GM08714 (cell line): ENCODE data around the gene MIOS.

Experiments
- H3K4me3 ChIP-seq: fragments of 200-500 bp; sonication (Bioruptor generic); 2 replicates; pipeline ENCODE4 v1.5.1; 2014; ENCODE audit warnings: mild to moderate bottlenecking, low read length, inconsistent platforms
- ZNF274 ChIP-seq: IDR thresholded peaks from 2 replicates; pipeline ENCODE4 v1.6.1; 2012; ENCODE audit warnings: mild to moderate bottlenecking, low read depth, low read length

Gene MIOS

DNA sequence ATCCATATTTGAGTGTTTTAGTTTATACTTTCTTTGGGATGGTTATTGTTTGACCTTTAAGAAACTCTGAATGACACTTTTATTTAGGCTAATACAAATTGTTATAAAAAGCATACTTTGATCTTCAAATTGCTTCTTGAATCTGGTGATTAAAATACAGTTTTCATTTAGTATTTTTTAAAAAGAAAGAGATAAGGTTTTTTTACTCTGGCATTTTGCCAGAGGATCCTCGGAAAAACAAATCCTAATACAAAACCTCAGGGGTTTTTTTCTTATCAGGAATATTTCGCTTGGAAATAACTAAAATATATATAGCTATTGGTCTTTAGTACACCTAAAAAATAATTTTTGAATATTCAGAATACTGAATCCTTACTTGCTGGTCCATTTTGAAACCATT, 17.0 kb downstream of the MIOS start:
- no peak overlapping the region for H3K4me3 ChIP-seq
- TF ChIP-seq ZNF274: no peak

DNA sequence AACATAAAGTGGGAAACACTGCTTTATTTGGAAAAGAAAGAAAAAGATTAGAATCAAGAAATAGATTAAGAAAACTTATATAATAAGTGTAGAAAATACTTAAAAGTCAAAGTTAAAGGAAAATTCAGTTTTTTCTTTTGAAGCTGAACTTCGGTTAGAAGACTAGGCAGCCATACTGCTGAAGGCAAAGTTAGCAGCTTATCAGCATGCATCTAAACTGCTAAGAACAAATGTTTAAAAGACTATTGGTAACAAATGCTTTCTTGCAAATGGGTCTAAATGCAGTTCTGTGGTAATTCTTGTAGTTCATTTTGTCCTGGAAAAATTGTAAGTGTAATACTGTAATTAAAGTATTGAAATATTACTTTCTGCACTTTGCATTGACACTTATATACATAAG, 18.0 kb downstream of the MIOS start:
- H3K4me3 ChIP-seq: no peak overlapping the region
- no peak for TF ChIP-seq ZNF274

DNA sequence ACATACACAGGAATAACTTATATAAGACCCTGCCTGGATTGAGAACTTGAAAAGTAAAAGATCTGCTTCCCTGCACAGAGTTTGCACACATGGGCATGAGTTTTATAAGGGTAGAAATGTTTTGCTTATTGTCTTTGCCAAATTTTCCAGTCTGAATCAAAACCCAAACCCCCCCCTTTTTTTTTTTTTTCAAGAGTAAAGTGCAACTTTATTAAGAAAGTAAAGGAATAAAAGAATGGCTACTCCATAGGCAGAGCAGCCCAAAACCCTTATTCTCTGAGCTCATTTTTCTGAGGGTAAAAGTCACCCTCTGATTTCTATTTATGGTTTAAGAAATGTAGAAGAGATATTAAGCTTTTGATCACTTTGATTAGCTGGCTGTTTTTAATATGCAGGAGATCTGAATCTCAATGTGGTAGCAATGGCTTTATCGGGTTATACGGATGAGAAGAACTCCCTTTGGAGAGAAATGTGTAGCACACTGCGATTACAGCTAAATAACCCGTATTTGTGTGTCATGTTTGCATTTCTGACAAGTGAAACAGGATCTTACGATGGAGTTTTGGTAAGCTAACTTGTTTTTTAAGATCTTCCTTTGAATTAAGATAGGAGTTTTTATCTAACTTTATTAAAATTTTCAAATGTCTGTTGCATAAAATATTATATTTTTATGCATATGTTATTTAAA, 18.7 kb downstream of the MIOS start:
- no peak overlapping the region for H3K4me3 ChIP-seq
- TF ChIP-seq ZNF274: no peak

DNA sequence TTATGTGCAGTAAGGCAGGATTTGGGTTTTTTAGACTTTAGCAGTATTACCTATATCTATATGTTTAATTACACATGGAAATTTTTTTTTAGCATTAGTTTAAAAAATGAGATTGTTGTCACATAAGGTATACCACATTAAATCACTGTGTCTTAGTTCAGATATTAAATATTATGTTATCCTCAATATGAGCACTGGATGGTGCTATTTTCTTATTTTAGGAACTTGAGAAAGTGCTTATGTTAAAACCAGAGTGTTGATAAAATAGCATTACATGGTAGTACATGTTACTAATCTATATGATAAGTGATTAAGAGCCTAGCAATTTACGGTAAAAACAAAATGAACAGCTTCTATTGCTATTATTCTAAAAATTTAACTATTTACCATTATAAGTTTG, 28.8 kb downstream of the MIOS start:
- no peak for TF ChIP-seq ZNF274
- H3K4me3 ChIP-seq: no peak overlapping the region

DNA sequence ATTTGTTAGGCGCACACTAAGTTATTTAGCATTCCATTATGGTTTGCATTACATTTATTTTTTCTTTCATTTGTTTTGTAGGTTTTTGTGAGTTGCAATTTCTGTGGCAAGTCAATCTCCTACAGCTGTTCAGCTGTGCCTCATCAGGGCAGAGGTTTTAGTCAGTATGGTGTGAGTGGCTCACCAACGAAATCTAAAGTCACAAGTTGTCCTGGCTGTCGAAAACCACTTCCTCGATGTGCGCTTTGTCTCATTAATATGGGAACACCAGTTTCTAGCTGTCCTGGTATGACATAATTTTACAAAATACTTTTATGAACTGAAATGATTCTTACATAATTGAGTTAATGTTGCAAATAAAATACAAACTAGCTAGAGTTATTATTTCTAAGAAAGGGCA, 29.5 kb downstream of the MIOS start:
- no peak for TF ChIP-seq ZNF274
- no peak overlapping the region for H3K4me3 ChIP-seq

DNA sequence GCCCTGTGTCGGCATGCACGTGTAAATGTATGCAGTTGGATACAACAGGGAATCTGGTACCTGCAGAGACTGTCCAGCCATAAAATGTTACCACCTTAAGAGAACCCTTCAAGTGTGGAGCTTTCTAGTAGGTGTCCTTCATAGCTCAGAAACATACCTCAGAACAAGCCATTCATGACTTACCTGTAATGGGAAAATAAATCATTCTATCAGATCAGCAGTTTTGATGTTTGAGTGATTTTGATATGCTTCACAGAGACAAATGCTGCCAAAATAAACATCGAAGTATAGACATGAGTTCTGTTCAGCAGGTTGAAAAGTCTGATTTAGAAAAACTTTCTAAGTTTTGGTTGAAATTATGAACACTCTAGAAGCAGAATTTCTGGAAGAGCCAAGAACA, 40.3 kb downstream of the MIOS start:
- H3K4me3 ChIP-seq: no peak overlapping the region
- TF ChIP-seq ZNF274: no peak

DNA sequence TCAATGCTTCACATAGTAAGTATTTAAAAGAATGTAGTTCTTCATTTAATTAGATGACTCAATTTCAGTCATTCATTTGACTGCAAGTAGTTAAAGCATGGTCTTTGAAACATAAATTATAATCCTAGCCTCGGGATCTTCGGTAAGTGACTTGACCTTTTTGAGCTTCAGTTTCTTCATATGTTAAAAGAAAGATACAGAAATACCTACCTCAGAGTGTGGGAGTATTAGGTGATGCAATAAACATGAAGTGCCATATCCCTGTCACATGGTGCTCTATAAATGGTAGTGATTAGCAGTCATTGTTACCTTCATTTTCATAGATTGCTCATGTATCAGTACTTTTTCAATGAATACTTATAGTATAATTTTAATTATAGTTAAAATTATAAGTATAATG, 42.6 kb downstream of the MIOS start:
- H3K4me3 ChIP-seq: no peak overlapping the region
- no peak for TF ChIP-seq ZNF274

DNA sequence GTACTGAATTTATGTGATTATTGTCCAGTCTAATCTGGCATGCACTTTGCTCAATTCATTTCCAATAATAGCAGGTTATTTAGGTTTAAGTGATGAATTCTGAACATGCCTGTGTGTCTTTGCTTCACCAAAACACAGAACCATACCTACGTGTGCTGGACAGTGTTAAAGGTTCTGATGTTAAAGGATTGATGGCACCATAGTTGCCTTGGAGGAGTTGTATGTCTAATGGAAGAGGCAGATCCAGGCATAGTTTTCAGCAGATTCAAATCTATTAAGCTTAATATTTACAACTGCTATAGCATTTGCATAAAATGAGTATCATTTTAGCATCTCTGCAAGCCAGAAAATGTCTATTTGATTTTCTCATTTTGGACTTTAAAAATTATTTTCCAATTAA, 45.8 kb downstream of the MIOS start:
- no peak overlapping the region for H3K4me3 ChIP-seq
- no peak for TF ChIP-seq ZNF274

DNA sequence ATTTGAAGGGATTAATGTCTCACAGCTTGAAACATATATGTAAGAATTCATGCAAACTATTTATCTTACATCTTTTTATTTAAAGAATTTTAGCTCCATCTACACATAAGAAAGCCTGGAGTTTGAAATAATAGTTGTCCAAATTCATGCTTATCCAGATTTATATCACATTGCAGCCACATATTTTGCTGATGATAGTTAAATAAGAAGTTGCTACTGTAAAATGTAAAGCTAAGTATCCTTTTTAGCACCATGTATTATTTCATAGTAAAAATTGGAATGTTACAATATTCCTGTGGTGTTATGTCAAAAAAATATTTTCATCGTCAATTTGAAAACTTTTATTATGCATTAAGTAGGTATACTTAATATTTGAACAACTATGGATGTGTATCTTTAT, 46.5 kb downstream of the MIOS start:
- no peak for TF ChIP-seq ZNF274
- no peak overlapping the region for H3K4me3 ChIP-seq

DNA sequence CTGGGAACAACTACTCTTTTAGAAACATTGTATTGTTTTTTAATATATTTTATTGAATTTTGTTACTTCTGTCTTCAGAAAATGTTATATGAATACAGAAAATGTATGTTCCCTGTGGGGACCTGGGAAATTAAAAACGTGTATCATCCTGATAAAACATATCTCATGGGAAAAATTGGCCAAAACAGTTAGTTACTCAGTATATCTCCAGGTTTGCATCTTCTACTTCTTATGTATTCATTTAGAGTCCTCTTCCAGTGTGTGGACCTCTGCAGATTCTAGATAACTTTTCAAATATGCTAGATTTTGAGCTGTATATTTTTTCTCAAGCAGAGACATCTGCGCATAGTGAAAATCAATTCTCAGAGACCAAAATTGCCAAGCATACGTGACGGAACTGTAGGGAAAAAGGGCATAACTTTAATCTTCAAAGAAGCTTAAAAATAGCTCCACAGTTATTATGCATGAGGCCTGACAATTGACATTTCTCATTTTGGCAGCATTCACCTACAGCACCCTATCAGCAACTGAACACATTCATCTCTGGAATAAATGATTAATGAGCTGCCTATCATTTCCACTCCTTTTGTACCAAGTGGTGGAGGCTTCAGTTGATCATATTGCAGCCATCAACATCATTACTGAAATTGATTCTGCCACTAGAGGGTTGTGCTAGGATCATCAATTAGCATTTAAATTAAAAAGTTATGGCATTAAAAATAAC, 47.5 kb downstream of the MIOS start:
- TF ChIP-seq ZNF274: no peak
- H3K4me3 ChIP-seq: no peak overlapping the region

DNA sequence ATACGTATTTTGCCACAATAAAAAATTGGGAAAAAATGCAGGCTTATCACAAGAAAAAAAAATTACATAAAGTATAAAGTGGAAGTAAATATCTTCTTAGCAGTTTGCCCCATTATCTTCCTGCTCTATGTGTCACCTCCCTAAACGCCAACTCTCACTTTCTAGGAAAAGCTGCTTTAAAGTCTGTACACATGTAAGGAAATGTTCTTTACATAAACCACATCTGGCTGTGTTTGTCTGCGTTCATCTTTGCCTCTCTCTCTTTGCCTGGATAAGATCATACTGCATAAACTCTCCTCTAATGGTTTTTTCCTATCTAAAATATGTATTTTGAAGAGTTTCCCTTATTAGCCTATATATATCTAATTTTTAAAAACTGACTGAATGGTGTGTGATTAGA, 50.9 kb downstream of the MIOS start:
- no peak for TF ChIP-seq ZNF274
- H3K4me3 ChIP-seq: no peak overlapping the region

DNA sequence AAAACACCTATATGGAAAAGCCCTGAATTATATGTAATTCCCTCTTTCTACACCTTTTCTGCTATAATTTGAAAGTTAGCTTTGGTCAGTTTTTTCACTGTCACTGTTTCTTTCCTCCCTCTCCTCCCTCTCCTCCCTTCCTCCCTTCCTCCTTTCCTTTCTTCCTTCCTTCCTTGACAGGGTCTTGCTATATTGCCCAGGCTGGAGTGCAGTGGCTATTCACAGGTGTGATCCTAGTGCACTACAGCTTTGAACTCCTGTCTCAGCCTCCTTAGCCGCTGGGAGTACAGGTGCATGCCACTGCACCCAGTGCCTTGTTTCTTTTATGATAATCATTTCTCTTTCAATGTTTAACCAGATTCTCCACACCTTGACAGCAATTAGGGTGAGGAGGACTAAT, 51.7 kb downstream of the MIOS start:
- no peak for TF ChIP-seq ZNF274
- H3K4me3 ChIP-seq: no peak overlapping the region

DNA sequence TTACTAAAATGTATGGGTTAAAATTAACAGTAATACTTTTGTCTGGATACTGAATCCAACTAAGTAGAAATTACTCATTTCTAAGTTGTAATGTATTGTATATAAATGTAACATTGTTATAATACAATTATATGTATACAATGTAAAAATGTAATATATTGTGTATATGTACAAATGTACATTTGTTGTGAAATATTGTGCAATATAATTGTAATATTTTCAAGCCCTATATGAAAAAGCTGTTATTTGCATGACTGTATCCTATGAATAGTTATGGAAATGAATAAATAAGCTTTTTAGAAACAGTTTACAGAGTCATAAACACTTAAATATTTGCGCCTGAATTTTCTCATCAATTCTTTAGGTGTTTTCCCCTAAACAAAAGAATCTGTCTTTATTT, 53.6 kb downstream of the MIOS start:
- no peak overlapping the region for H3K4me3 ChIP-seq
- TF ChIP-seq ZNF274: no peak

DNA sequence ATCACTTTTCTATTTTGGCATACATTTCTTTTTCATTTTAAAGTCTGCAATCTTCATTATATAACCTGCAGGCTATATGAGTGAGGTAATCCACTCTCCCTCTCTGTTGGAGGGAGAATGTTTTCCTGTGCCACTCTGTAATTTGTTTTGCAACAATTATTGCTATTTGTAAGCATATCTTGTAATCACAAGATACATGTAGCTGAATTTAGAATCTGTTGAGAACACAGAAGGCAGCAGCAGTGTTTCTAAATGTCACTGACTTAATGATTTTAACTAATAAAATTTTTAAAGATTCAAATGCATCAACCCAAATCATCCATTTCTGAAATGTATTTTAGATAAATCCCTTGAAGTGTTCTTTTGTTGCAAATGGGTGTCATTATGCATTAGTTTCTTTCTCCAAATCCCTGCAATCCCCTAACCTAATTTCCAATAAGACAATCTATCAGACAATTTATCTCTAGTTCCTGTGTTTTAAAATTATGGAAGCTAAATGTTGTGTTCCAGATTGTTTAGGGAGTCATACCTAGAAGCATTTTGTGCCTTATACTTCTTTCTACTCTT, 54.0 kb downstream of the MIOS start:
- no peak for TF ChIP-seq ZNF274
- H3K4me3 ChIP-seq: no peak overlapping the region

DNA sequence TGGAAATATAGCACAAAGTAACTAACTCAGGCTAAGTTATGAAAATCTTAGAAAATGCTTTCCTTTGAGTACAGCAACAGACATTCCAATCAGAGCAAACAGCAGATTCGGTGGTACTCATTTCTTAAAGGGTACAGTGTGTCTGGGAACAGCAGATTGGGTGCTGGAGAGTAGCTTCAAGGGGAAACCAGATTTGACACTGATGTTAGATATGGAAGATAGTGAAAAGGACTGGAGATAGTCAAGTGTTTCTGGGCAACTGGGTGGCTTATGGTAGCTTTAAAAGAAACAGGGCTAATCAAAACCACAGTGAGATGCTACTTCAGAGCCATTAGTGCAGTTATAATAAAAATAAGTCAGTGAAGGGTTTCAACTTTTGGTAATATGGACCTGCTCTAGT, 61.8 kb downstream of the MIOS start:
- no peak for TF ChIP-seq ZNF274
- H3K4me3 ChIP-seq: no peak overlapping the region

DNA sequence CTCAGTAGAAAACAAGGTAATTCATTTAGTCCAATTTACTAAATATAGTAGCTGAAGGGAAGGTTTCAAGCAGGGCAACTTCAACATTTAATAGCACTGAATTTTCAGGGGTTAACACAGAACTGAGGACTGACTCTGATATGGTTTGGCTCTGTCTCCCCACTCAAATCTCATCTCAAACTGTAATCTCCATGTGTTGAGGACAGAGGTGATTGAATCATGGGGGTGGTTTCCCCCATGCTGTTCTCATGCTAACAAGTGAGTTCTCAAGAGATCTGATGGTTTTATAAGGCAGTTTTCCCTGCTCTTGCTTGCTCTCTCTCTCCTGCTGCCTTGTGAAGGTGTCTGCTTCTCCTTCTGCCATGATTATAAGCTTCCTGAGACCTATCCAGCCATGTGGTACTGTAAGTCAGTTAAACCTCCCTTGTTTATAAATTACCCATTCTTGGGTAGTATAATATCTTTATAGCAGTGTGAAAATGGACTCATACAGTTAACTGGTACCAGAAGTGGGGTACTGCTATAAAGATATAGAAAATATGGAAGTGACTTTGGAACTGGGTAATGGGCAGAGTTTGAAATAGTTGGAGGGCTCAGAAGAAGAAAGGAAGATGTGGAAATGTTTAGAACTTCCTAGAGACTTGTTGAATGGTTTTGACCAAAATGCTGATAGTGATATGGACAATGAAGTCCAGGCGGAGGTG, 64.1 kb downstream of the MIOS start:
- no peak overlapping the region for H3K4me3 ChIP-seq
- no peak for TF ChIP-seq ZNF274
